Measurements from ENCODE around the gene LGALSL. TPM values are rescaled to one million over a fixed set of nuclear protein-coding genes. Genes with fewer than 3 reads are reported as not detected.
A peak's percentile ranks its signal among the peaks of the same experiment; 100 is the strongest.

Gene LGALSL
- total RNA-seq, 6 experiments from 2014 or later: 3.2 to 8.1 (median 5.4) TPM

GRCh38 chr2:64461271-64462058 is 7.5 kb downstream of the LGALSL start:
- Histone ChIP-seq H3K4me1 (peaks cover 0 to 5% (median 0%) of the 10 kb centered on the region in 4 donors), H3K36me3 (peaks cover 0 to 16% (median 0%) of the 10 kb centered on the region in 4 donors), H3K9me3 (no peaks in the 10 kb centered on the region), H3K27me3 (no peaks in the 10 kb centered on the region), H3K4me3 (no peak overlapping the region), H3K27ac (no peak overlapping the region)
- ATAC-seq (no peak), DNase-seq (no peak)
- intact Hi-C loops (cut with DNase I): no loop called here
- TF ChIP-seq CTCF (IDR thresholded peaks at IDR 0.05) (no peak), POLR2A (IDR thresholded peaks at IDR 0.05) (no peak)
- WGBS (ENCODE audit: insufficient coverage, low coverage, low lambda C conversion rate, missing lambda C conversion rate): 89% methylated on average over 7 of the region's 7 CpGs

GRCh38 chr2:64462171-64462570 is 8.2 kb downstream of the LGALSL start:
- Histone ChIP-seq H3K27ac (no peak overlapping the region), H3K4me3 (no peak overlapping the region), H3K36me3 (peaks cover 0 to 16% (median 0%) of the 10 kb centered on the region in 4 donors), H3K9me3 (no peaks in the 10 kb centered on the region), H3K27me3 (no peaks in the 10 kb centered on the region), H3K4me1 (peaks cover 0 to 8% (median 0%) of the 10 kb centered on the region in 4 donors)
- ATAC-seq (no peak), DNase-seq (no peak)
- TF ChIP-seq POLR2A (IDR thresholded peaks at IDR 0.05): no peak
- no peak for TF ChIP-seq CTCF (IDR thresholded peaks at IDR 0.05)
- WGBS (ENCODE audit: insufficient coverage, low coverage, low lambda C conversion rate, missing lambda C conversion rate): 97% methylated on average over 3 of the region's 3 CpGs
- intact Hi-C loops (cut with DNase I): no loop called here

- DNase-seq: no peak
- Histone ChIP-seq H3K4me1 (peaks cover 0 to 8% (median 0%) of the 10 kb centered on the region in 4 donors), H3K27me3 (no peaks in the 10 kb centered on the region), H3K9me3 (no peaks in the 10 kb centered on the region), H3K27ac (no peak overlapping the region), H3K4me3 (no peak overlapping the region), H3K36me3 (peaks cover 0 to 8% (median 0%) of the 10 kb centered on the region in 4 donors)
- 56% methylated on average over 5 of the region's 5 CpGs for WGBS (ENCODE audit: insufficient coverage, low coverage, low lambda C conversion rate, missing lambda C conversion rate)
- peak in 2 of 4 donors; percentile 66 to 83 for ATAC-seq
- intact Hi-C loops (cut with DNase I): no loop called here
- no peak for TF ChIP-seq POLR2A (IDR thresholded peaks at IDR 0.05)
- no peak for TF ChIP-seq CTCF (IDR thresholded peaks at IDR 0.05)
Observed at GRCh38 chr2:64462940-64463700, 9.2 kb downstream of the LGALSL start.

GRCh38 chr2:64463781-64464180 is 9.8 kb downstream of the LGALSL start:
- TF ChIP-seq CTCF (IDR thresholded peaks at IDR 0.05) (no peak), POLR2A (IDR thresholded peaks at IDR 0.05) (no peak)
- ATAC-seq (no peak), DNase-seq (no peak)
- no peaks in the 10 kb centered on the region for H3K9me3 ChIP-seq
- WGBS (ENCODE audit: insufficient coverage, low coverage, low lambda C conversion rate, missing lambda C conversion rate): 100% methylated on average over 1 of the region's 1 CpG
- H3K4me1 ChIP-seq: peaks cover 0 to 8% (median 0%) of the 10 kb centered on the region in 4 donors
- peaks cover 0 to 2% (median 0%) of the 10 kb centered on the region in 4 donors for H3K36me3 ChIP-seq
- intact Hi-C loops (cut with DNase I): no loop called here
- no peak overlapping the region for H3K27ac ChIP-seq
- no peak overlapping the region for H3K4me3 ChIP-seq
- no peaks in the 10 kb centered on the region for H3K27me3 ChIP-seq
